Esophagus squamous epithelium (tissue), 5 donors: Measurements from ENCODE around the gene DBT. TPM values are rescaled to one million over a fixed set of nuclear protein-coding genes. Genes with fewer than 3 reads are reported as not detected.
A peak's percentile ranks its signal among the peaks of the same experiment; 100 is the strongest.

Experiments used
- DNase-seq: peaks from one replicate; lab custom pipeline; 2025; lab: John Stamatoyannopoulos, UW
- H3K27ac ChIP-seq, 4 donors: fragments of 200-600 bp; sonication (generic); one replicate each; pipeline ENCODE4 v1.5.1; 2016 to 2019; ENCODE audit warnings: mild to moderate bottlenecking in 1 of 4
- H3K27me3 ChIP-seq, 4 donors: fragments of 200-600 bp; sonication (generic); 1 replicate in 3 of 4; 2 replicates in 1 of 4; pipeline versions ENCODE4 v1.5.1 to v1.6.0; 2017 to 2021; ENCODE audit warnings: antibody characterized with exemption in 1 of 4
- H3K36me3 ChIP-seq, 3 donors: fragments of 200-600 bp; sonication (generic); one replicate each; pipeline ENCODE4 v1.5.1; 2016 to 2019
- H3K4me1 ChIP-seq, 3 donors: fragments of 200-600 bp; sonication (generic); one replicate each; pipeline ENCODE4 v1.5.1; 2017 to 2019
- H3K4me3 ChIP-seq, 4 donors: fragments of 200-600 bp; sonication (generic); 1 replicate in 3 of 4; 2 replicates in 1 of 4; pipeline ENCODE4 v1.5.1; 2016 to 2019; ENCODE audit warnings: mild to moderate bottlenecking in 2 of 4, moderate library complexity in 1 of 4
- H3K9me3 ChIP-seq, 3 donors: fragments of 200-600 bp; sonication (generic); one replicate each; pipeline ENCODE4 v1.5.1; 2016 to 2019
- CTCF ChIP-seq, 6 experiments: fragments of 450-650 bp in 4 of 6; fragments of 200-600 bp in 2 of 6; sonication (generic) in 2 of 6; IDR thresholded peaks; one replicate each; pipeline ENCODE4 v1.5.1; 2016 to 2019; ENCODE audit warnings: antibody characterized with exemption in 6 of 6, mild to moderate bottlenecking in 4 of 6, moderate library complexity in 4 of 6
- POLR2A ChIP-seq, 4 donors: fragments of 450-650 bp; IDR thresholded peaks; one replicate each; pipeline ENCODE4 v1.6.1; 2017; ENCODE audit warnings: antibody characterized with exemption in 4 of 4, mild to moderate bottlenecking in 4 of 4, moderate library complexity in 3 of 4
- WGBS, 2 donors: methylation state at CpG; one replicate each; pipeline ENCODE4 v1.1.5; 2018; 5-methylcytosine and 5-hydroxymethylcytosine counted together
- intact Hi-C: fragments of 100-400 bp; cut with DNase I; formaldehyde crosslinking; loops from one replicate; pipeline ENCODE4 v1.15.0; 2022
- total RNA-seq, 4 donors: library from RNA; depleted of rRNA; stranded (reverse); fragments of >200 nt; gene quantifications; one replicate each; pipeline ENCODE4 v1.1.0, GENCODE V29; 2016
- donor health status: DM: yes; HTN: yes; CAD: no.

DBT gene
- total RNA-seq, 4 donors from 2014 or later, result 6.1 to 9.4 (median 6.8) TPM

GRCh38 chr1:100250807-100251206 lies 1.2 kb upstream of the DBT start:
- Histone ChIP-seq H3K9me3 (no peaks in the 10 kb centered on the region), H3K4me3 (no peak overlapping the region), H3K4me1 (peaks cover 3 to 35% (median 12%) of the 10 kb centered on the region in 3 donors), H3K27ac (peak overlapping the region in 1 of 4 donors; percentile 85), H3K36me3 (no peaks in the 10 kb centered on the region), H3K27me3 (peaks cover 0 to 3% (median 0%) of the 10 kb centered on the region in 4 donors)
- TF ChIP-seq POLR2A (IDR thresholded peaks at IDR 0.05), result no peak
- TF ChIP-seq CTCF (IDR thresholded peaks at IDR 0.05), result no peak
- intact Hi-C loops, result no loop called here
- 93 to 95% methylated on average over 3 of the region's 3 CpGs for WGBS, 2 donors
- DNase-seq, result no peak

GRCh38 chr1:100250264-100250663 lies 630 bp upstream of the DBT start:
- TF ChIP-seq CTCF (IDR thresholded peaks at IDR 0.05) (no peak), POLR2A (IDR thresholded peaks at IDR 0.05) (no peak)
- H3K27me3 ChIP-seq, result peaks cover 0 to 3% (median 0%) of the 10 kb centered on the region in 4 donors
- DNase-seq, result no peak
- peak overlapping the region; percentile 66 to 87 (median 80) for H3K4me3 ChIP-seq
- H3K9me3 ChIP-seq, result no peaks in the 10 kb centered on the region
- WGBS, 2 donors, result 0% methylated on average over 1 of the region's 1 CpG
- H3K36me3 ChIP-seq, result no peaks in the 10 kb centered on the region
- peak overlapping the region; percentile 85 to 94 (median 91) for H3K27ac ChIP-seq
- intact Hi-C loops, result no loop called here
- H3K4me1 ChIP-seq, result peaks cover 3 to 35% (median 12%) of the 10 kb centered on the region in 3 donors

GRCh38 chr1:100249155-100249536 lies 488 bp downstream of the DBT start:
- intact Hi-C loops, result no loop called here
- TF ChIP-seq CTCF (IDR thresholded peaks at IDR 0.05) (no peak), POLR2A (IDR thresholded peaks at IDR 0.05) (no peak)
- Histone ChIP-seq H3K27ac (peak overlapping the region; percentile 85 to 94 (median 91)), H3K4me3 (peak overlapping the region; percentile 66 to 87 (median 80)), H3K36me3 (no peaks in the 10 kb centered on the region), H3K27me3 (no peaks in the 10 kb centered on the region), H3K9me3 (no peaks in the 10 kb centered on the region), H3K4me1 (peaks cover 3 to 35% (median 12%) of the 10 kb centered on the region in 3 donors)
- whole genome bisulfite sequencing, 2 donors, result 1% methylated on average over 7 to 12 of the region's 12 CpGs
- DNase-seq, result no peak

GRCh38 chr1:100246738-100247137 lies 2.9 kb downstream of the DBT start:
- TF ChIP-seq POLR2A (IDR thresholded peaks at IDR 0.05) (no peak), CTCF (IDR thresholded peaks at IDR 0.05) (no peak)
- H3K27ac ChIP-seq, result no peak overlapping the region
- no peaks in the 10 kb centered on the region for H3K9me3 ChIP-seq
- H3K4me3 ChIP-seq, result no peak overlapping the region
- no peak for DNase-seq
- no peaks in the 10 kb centered on the region for H3K27me3 ChIP-seq
- H3K36me3 ChIP-seq, result peaks cover 0 to 5% (median 0%) of the 10 kb centered on the region in 3 donors
- peaks cover 3 to 35% (median 12%) of the 10 kb centered on the region in 3 donors for H3K4me1 ChIP-seq
- intact Hi-C loops, result no loop called here
- 54 to 57% methylated on average over 4 of the region's 4 CpGs for WGBS, 2 donors

- Histone ChIP-seq H3K27me3 (no peaks in the 10 kb centered on the region), H3K4me3 (no peak overlapping the region), H3K4me1 (no peaks in the 10 kb centered on the region), H3K9me3 (no peaks in the 10 kb centered on the region), H3K27ac (no peak overlapping the region), H3K36me3 (peaks cover 0 to 46% (median 3%) of the 10 kb centered on the region in 3 donors)
- 83 to 85% methylated on average over 4 of the region's 4 CpGs for WGBS, 2 donors
- intact Hi-C loops, result no loop called here
- DNase-seq, result no peak
- TF ChIP-seq POLR2A (IDR thresholded peaks at IDR 0.05) (no peak), CTCF (IDR thresholded peaks at IDR 0.05) (no peak)
Observed at GRCh38 chr1:100240631-100241030, 9.0 kb downstream of the DBT start.
